Stomach (tissue), 9 donors: ENCODE results near the gene CEP112. TPM values are rescaled to one million over a fixed set of nuclear protein-coding genes. Genes with fewer than 3 reads are reported as not detected.

ENCODE experiments used
- DNase-seq, 2 donors: peaks; one replicate each; pipeline versions ENCODE4 v3.0.0 to v3.0.0-alpha.2; 2013 to 2019
- H3K27ac ChIP-seq, 5 donors: fragments of 200-600 bp in 4 of 5; sonication (generic) in 4 of 5; one replicate each; pipeline ENCODE4 v1.5.1; 2013 to 2019; ENCODE audit warnings: mild to moderate bottlenecking in 1 of 5, moderate library complexity in 1 of 5
- H3K27me3 ChIP-seq, 3 donors: fragments of 200-600 bp; sonication (generic); one replicate each; pipeline ENCODE4 v1.5.1; 2017 to 2019; ENCODE audit warnings: mixed run types in 1 of 3
- H3K36me3 ChIP-seq, 4 donors: fragments of 200-600 bp; sonication (generic); 1 replicate in 3 of 4; 2 replicates in 1 of 4; pipeline ENCODE4 v1.5.1; 2016 to 2019
- H3K4me1 ChIP-seq, 4 donors: fragments of 200-600 bp; sonication (generic); one replicate each; pipeline ENCODE4 v1.5.1; 2016 to 2019
- H3K4me3 ChIP-seq, 4 donors: fragments of 200-600 bp; sonication (generic) in 3 of 4; one replicate each; pipeline ENCODE4 v1.5.1; 2016 to 2019; ENCODE audit warnings: mild to moderate bottlenecking in 1 of 4
- H3K9me3 ChIP-seq, 4 donors: fragments of 200-600 bp; sonication (generic); one replicate each; pipeline ENCODE4 v1.5.1; 2016 to 2019
- EP300 ChIP-seq: sonication (generic); formaldehyde crosslinking; IDR thresholded peaks from one replicate; pipeline ENCODE4 v1.6.1; 2017; ENCODE audit warnings: antibody characterized with exemption
- POLR2A ChIP-seq, 4 donors: fragments of 450-650 bp; IDR thresholded peaks; one replicate each; pipeline ENCODE4 v1.6.1; 2016; ENCODE audit warnings: antibody characterized with exemption in 4 of 4, control low read depth in 2 of 4, mild to moderate bottlenecking in 1 of 4, moderate library complexity in 1 of 4
- POLR2AphosphoS5 ChIP-seq, 3 donors: sonication (generic); formaldehyde crosslinking; IDR thresholded peaks; one replicate each; pipeline ENCODE4 v1.6.1; 2016; ENCODE audit warnings: antibody characterized with exemption in 3 of 3
- WGBS, 5 donors: extraction: QIAGEN DNeasy Blood & Tissue Kit in 3 of 5; methylation state at CpG; one replicate each; pipeline versions ENCODE4 v1.1.5 to v1.1.7; 2013 to 2018; 5-methylcytosine and 5-hydroxymethylcytosine counted together
- intact Hi-C: fragments of 100-400 bp; cut with DNase I; formaldehyde crosslinking; loops from one replicate; pipeline ENCODE4 v1.15.1; 2023; ENCODE audit warnings: low total_unique reads
- polyA plus RNA-seq, 3 donors: library from polyadenylated mRNA; stranded (reverse); fragments of 200-250 nt; gene quantifications; one replicate each; pipeline ENCODE4 v1.2.3, GENCODE V29; 2013
- total RNA-seq, 5 donors: library from RNA; depleted of rRNA; stranded (reverse); fragments of >200 nt; gene quantifications; one replicate each; pipeline versions ENCODE4 v1.1.0 to v1.2.3, GENCODE V29; 2014 to 2016
- TF ChIP-seq, protein P1 (sequence below), 7 experiments: fragments of 450-650 bp in 4 of 7; fragments of 200-600 bp in 3 of 7; sonication (generic) in 3 of 7; IDR thresholded peaks; one replicate each; pipeline ENCODE4 v1.5.1; 2016 to 2019; ENCODE audit warnings: antibody characterized with exemption in 7 of 7, control low read depth in 2 of 7, mild to moderate bottlenecking in 1 of 7
- donor health status: healthy with polysubstance abuse.
- donor health status: Bipolar disorder and iron deficiency.
- donor health status: healthy.

Gene CEP112
- total and polyA plus RNA-seq, 8 donors, result 3.5 to 108 (median 13.3) TPM

DNA sequence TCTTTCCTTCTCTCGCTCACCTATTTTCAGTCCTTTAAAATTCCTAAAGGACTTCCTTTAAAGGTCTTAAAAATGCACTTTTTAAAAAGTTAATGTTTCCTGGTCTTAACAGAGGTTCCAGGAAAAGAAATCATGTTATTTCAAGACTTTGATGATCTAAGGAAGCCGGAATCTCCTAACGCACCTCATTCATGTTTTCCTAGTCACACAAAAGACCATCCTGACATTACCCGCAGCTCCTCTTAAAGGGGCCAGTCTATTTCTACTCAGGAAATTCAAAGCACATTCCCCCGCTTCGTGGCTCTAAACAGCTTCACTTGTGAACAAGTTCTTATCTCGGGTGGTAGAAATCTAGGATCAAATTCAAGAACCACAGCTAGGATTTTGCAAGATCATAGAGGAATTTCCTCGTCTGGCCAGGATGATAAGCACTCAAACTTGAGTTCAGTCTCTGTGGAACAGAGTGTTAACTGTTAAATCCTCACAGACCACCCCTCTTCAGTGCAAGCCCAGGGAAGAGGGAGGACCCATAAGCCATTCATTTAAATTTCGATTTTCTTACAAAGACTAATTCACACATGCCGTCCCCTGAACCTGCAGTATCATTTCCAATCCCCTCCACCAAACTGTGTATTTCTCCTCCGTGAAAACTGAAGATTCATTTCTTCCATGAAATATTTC, 493.4 kb downstream of the CEP112 start:
- DNase-seq, result no peak
- Histone ChIP-seq H3K36me3 (no peaks in the 10 kb centered on the region), H3K4me3 (no peak overlapping the region), H3K4me1 (peaks cover 0 to 3% (median 0%) of the 10 kb centered on the region in 4 donors), H3K27ac (no peak overlapping the region), H3K9me3 (no peaks in the 10 kb centered on the region), H3K27me3 (no peaks in the 10 kb centered on the region)
- TF ChIP-seq POLR2A (IDR thresholded peaks at IDR 0.05) (no peak), POLR2AphosphoS5 (IDR thresholded peaks at IDR 0.05) (no peak), EP300 (no peak)
- TF ChIP-seq, protein P1, sequence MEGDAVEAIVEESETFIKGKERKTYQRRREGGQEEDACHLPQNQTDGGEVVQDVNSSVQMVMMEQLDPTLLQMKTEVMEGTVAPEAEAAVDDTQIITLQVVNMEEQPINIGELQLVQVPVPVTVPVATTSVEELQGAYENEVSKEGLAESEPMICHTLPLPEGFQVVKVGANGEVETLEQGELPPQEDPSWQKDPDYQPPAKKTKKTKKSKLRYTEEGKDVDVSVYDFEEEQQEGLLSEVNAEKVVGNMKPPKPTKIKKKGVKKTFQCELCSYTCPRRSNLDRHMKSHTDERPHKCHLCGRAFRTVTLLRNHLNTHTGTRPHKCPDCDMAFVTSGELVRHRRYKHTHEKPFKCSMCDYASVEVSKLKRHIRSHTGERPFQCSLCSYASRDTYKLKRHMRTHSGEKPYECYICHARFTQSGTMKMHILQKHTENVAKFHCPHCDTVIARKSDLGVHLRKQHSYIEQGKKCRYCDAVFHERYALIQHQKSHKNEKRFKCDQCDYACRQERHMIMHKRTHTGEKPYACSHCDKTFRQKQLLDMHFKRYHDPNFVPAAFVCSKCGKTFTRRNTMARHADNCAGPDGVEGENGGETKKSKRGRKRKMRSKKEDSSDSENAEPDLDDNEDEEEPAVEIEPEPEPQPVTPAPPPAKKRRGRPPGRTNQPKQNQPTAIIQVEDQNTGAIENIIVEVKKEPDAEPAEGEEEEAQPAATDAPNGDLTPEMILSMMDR (IDR thresholded peaks at IDR 0.05), result no peak
- 30 to 46% (median 38%) methylated on average over 11 of the region's 11 CpGs for WGBS, 5 donors
- intact Hi-C loops, result no loop called here

DNA sequence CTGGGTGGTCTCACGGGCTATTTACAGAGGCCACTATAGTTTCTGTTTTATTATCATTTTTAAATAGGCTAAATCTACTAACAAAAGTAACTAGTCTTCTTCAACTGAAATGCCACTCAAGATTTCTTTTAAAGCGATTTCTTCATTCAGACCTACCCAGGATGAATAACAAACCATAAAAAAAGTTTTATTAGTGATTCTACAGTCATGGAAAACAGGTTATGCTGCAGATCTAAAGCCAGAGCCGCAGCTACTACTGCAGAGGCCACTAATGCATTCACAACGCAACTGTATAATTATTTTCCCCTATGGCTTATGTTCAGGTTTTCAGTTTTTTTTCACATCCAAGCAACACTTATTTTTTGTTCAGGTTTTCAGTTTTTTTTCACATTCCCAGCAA, 494.3 kb downstream of the CEP112 start:
- Histone ChIP-seq H3K36me3 (no peaks in the 10 kb centered on the region), H3K4me1 (peaks cover 0 to 3% (median 0%) of the 10 kb centered on the region in 4 donors), H3K27ac (no peak overlapping the region), H3K4me3 (no peak overlapping the region), H3K27me3 (no peaks in the 10 kb centered on the region), H3K9me3 (no peaks in the 10 kb centered on the region)
- intact Hi-C loops, result no loop called here
- DNase-seq, result no peak
- TF ChIP-seq POLR2AphosphoS5 (IDR thresholded peaks at IDR 0.05) (no peak), POLR2A (IDR thresholded peaks at IDR 0.05) (no peak), EP300 (no peak)
- TF ChIP-seq, protein P1 (IDR thresholded peaks at IDR 0.05), result no peak
- WGBS, 5 donors, result 87 to 92% (median 90%) methylated on average over 4 of the region's 4 CpGs

DNA sequence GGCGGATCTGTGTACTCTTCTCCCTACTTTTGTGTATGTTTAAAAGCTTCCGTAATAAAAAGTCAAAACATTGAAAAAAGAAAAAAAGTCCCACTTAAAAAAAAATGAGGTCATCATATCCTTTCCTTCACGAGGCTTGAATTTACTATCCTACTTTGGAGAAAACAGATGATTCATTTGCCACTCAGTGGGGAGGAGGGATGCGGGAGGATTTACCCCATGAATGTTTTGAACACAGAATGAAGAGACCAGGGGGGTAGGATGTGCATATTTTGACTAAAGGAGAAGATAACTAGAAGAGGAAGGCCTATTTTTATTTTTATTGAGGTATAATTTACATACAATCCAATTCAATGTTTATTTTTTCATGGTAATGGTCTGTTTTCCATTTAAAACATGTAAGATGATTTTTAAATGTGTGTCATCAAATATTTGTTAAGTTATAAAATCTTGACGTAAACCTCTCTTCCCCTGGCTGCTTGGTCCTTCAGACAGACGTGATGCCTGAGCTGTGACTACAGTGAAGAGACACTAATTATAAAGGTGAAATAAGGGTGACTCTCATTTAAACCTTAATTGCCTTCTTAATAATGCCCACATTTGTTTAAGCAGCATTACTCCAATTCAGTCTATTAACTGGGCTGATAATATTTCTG, 495.1 kb downstream of the CEP112 start:
- Histone ChIP-seq H3K4me1 (peaks cover 0 to 3% (median 0%) of the 10 kb centered on the region in 4 donors), H3K36me3 (no peaks in the 10 kb centered on the region), H3K27me3 (no peaks in the 10 kb centered on the region), H3K27ac (no peak overlapping the region), H3K9me3 (no peaks in the 10 kb centered on the region), H3K4me3 (no peak overlapping the region)
- intact Hi-C loops, result no loop called here
- 74 to 85% (median 82%) methylated on average over 6 of the region's 6 CpGs for WGBS, 5 donors
- DNase-seq, result no peak
- TF ChIP-seq POLR2AphosphoS5 (IDR thresholded peaks at IDR 0.05) (no peak), EP300 (no peak), POLR2A (IDR thresholded peaks at IDR 0.05) (no peak)
- TF ChIP-seq, protein P1 (IDR thresholded peaks at IDR 0.05), result no peak

DNA sequence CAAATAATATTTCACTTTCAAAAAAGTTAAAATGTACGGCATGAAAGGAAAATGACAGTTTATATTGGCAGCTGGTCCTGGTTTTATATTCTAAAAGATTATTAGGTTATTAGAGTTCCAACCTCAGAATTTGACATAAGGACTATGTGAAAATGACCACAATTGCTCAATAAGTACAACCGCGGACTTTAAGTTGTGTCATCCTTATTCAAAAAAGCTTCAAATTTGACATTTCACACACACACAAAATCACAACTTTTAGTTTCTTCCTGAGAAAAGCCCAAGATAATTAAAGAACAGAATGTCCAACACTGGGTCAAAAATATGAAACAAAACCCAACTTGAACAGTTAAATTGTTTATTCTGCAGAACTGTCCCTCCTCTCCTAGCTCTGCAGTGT, 497.3 kb downstream of the CEP112 start:
- Histone ChIP-seq H3K36me3 (no peaks in the 10 kb centered on the region), H3K4me3 (no peak overlapping the region), H3K27ac (no peak overlapping the region), H3K4me1 (peaks cover 0 to 3% (median 0%) of the 10 kb centered on the region in 4 donors), H3K27me3 (no peaks in the 10 kb centered on the region), H3K9me3 (no peaks in the 10 kb centered on the region)
- TF ChIP-seq POLR2A (IDR thresholded peaks at IDR 0.05), result no peak
- TF ChIP-seq POLR2AphosphoS5 (IDR thresholded peaks at IDR 0.05), result no peak
- TF ChIP-seq EP300, result no peak
- TF ChIP-seq, protein P1 (IDR thresholded peaks at IDR 0.05), result no peak
- intact Hi-C loops, result no loop called here
- no peak for DNase-seq
- WGBS, 5 donors, result 85 to 97% (median 92%) methylated on average over 3 of the region's 3 CpGs
